SK-N-SH (cell line): ENCODE data around the gene NLK. TPM values are rescaled to one million over a fixed set of nuclear protein-coding genes. Genes with fewer than 3 reads are reported as not detected.

Source experiments
- CTCF ChIA-PET: fragments of 300-600, 350-600 bp; formaldehyde crosslinking; extraction: SDS; loops from one replicate; lab custom pipeline; 2021; lab: Yijun Ruan, JAX
- POLR2A ChIA-PET: fragments of 350-600 bp; sonication (Branson Sonifier 250); formaldehyde crosslinking; extraction: SDS; loops from one replicate; lab custom pipeline; 2020; ENCODE audit warnings: antibody characterized with exemption, inconsistent platforms; lab: Yijun Ruan, JAX
- DNase-seq: peaks from one replicate; pipeline ENCODE4 v3.0.0; 2012
- H2AFZ ChIP-seq: fragments of 200-600 bp; sonication (generic); 2 replicates; pipeline ENCODE4 v1.8.1; 2016; ENCODE audit warnings: antibody characterized with exemption, mild to moderate bottlenecking, low read depth
- H3F3A ChIP-seq: fragments of 200-600 bp; sonication (generic); replicated peaks from 2 replicates; pipeline ENCODE3; 2016; ENCODE audit warnings: antibody characterized with exemption, mild to moderate bottlenecking; ENCODE audit not compliant: insufficient read depth
- H3K27ac ChIP-seq, 2 experiments: fragments of 200-500 bp in 1 of 2; fragments of 200-600 bp in 1 of 2; sonication (Bioruptor generic) in 1 of 2; sonication (generic), shearing (Covaris generic) in 1 of 2; 2 replicates each; pipeline versions ENCODE4 v1.5.1 to v1.6.1; 2014 to 2016; ENCODE audit warnings: low read depth in 2 of 2, inconsistent platforms in 1 of 2, low read length in 1 of 2, mild to moderate bottlenecking in 1 of 2, mixed read lengths in 1 of 2
- H3K27me3 ChIP-seq: fragments of 200-600 bp; sonication (generic), shearing (Covaris generic); 2 replicates; pipeline ENCODE4 v1.6.1; 2016; ENCODE audit warnings: mixed run types; ENCODE audit not compliant: insufficient read depth
- H3K36me3 ChIP-seq, 2 experiments: fragments of 200-500 bp in 1 of 2; fragments of 200-600 bp in 1 of 2; sonication (Bioruptor generic) in 1 of 2; sonication (generic) in 1 of 2; replicated peaks in 1 of 2; 2 replicates each; pipeline versions ENCODE3 to v1.5.1; 2014 to 2016; ENCODE audit warnings: low read length in 1 of 2, mild to moderate bottlenecking in 1 of 2; ENCODE audit not compliant: insufficient read depth in 2 of 2, control insufficient read depth in 1 of 2
- H3K4me1 ChIP-seq, 2 experiments: fragments of 200-500 bp in 1 of 2; fragments of 200-600 bp in 1 of 2; sonication (Bioruptor generic) in 1 of 2; sonication (generic), shearing (Covaris generic) in 1 of 2; 2 replicates each; pipeline versions ENCODE4 v1.5.1 to v1.6.1; 2014 to 2016; ENCODE audit warnings: low read depth in 1 of 2, low read length in 1 of 2, mixed run types in 1 of 2; ENCODE audit not compliant: insufficient read depth in 2 of 2, control insufficient read depth in 1 of 2
- H3K4me2 ChIP-seq: fragments of 200-600 bp; sonication (generic), shearing (Covaris generic); 2 replicates; pipeline ENCODE4 v1.6.1; 2017; ENCODE audit warnings: mixed run types
- H3K4me3 ChIP-seq, 2 experiments: fragments of 200-500 bp in 1 of 2; fragments of 200-600 bp in 1 of 2; sonication (Bioruptor generic) in 1 of 2; sonication (generic), shearing (Covaris generic) in 1 of 2; 2 replicates each; pipeline versions ENCODE4 v1.5.1 to v1.8.1; 2014 to 2016; ENCODE audit warnings: low read depth in 2 of 2, inconsistent platforms in 1 of 2, low read length in 1 of 2, mild to moderate bottlenecking in 1 of 2, mixed read lengths in 1 of 2, moderate library complexity in 1 of 2
- H3K79me2 ChIP-seq: fragments of 200-600 bp; sonication (generic); 2 replicates; pipeline ENCODE4 v1.8.1; 2017; ENCODE audit warnings: mild to moderate bottlenecking; ENCODE audit not compliant: insufficient read depth
- H3K9ac ChIP-seq: fragments of 200-600 bp; sonication (generic); 2 replicates; pipeline ENCODE4 v1.6.1; 2017; ENCODE audit warnings: mixed run types
- H3K9me2 ChIP-seq: fragments of 200-600 bp; sonication (generic); 2 replicates; pipeline ENCODE4 v1.6.1; 2017; ENCODE audit warnings: mixed run types
- H3K9me3 ChIP-seq: fragments of 200-600 bp; sonication (generic); 2 replicates; pipeline ENCODE4 v1.6.1; 2017; ENCODE audit warnings: mixed run types, mild to moderate bottlenecking, moderate library complexity
- H4K20me1 ChIP-seq: fragments of 200-600 bp; sonication (generic); 2 replicates; pipeline ENCODE4 v1.6.1; 2017; ENCODE audit warnings: mild to moderate bottlenecking, mixed run types; ENCODE audit not compliant: insufficient read depth
- CHD2 ChIP-seq: fragments of 150-350 bp; IDR thresholded peaks from 2 replicates; pipeline ENCODE4 v1.6.1; 2018; ENCODE audit warnings: low read length; ENCODE audit not compliant: partially characterized antibody
- ELF1 ChIP-seq: IDR thresholded peaks from 2 replicates; pipeline ENCODE4 v1.4.0; 2012
- FOSL2 ChIP-seq: IDR thresholded peaks from 2 replicates; pipeline ENCODE4 v1.4.0; 2012; ENCODE audit warnings: low read depth, mild to moderate bottlenecking, moderate library complexity, borderline replicate concordance
- FOXM1 ChIP-seq: IDR thresholded peaks from 2 replicates; pipeline ENCODE4 v1.4.0; 2012; ENCODE audit warnings: low read depth, mild to moderate bottlenecking
- GABPA ChIP-seq: IDR thresholded peaks from 2 replicates; pipeline ENCODE4 v1.4.0; 2012; ENCODE audit warnings: low read depth, mild to moderate bottlenecking
- GATA2 ChIP-seq: sonication (generic); formaldehyde crosslinking; IDR thresholded peaks from 2 replicates; pipeline ENCODE4 v1.5.0; 2020; ENCODE audit warnings: mild to moderate bottlenecking, missing genetic modification reagents
- JUND ChIP-seq: IDR thresholded peaks from 2 replicates; pipeline ENCODE4 v1.4.0; 2012
- MEF2A ChIP-seq: IDR thresholded peaks from 2 replicates; pipeline ENCODE4 v1.4.0; 2012; ENCODE audit warnings: low read depth, borderline replicate concordance
- NFIC ChIP-seq: IDR thresholded peaks from 2 replicates; pipeline ENCODE4 v1.4.0; 2012; ENCODE audit warnings: borderline replicate concordance
- NRF1 ChIP-seq: IDR thresholded peaks from 2 replicates; pipeline ENCODE4 v1.6.1; 2012; ENCODE audit warnings: low read depth, mild to moderate bottlenecking, low read length
- POLR2AphosphoS5 ChIP-seq: IDR thresholded peaks from 2 replicates; pipeline ENCODE4 v1.6.1; 2012; ENCODE audit warnings: low read depth, low read length
- RAD21 ChIP-seq: IDR thresholded peaks from 2 replicates; pipeline ENCODE4 v1.6.1; 2012; ENCODE audit warnings: mild to moderate bottlenecking, low read length
- RCOR1 ChIP-seq: fragments of 150-350 bp; IDR thresholded peaks from 2 replicates; pipeline ENCODE4 v1.6.1; 2017; ENCODE audit warnings: antibody characterized with exemption, low read length
- RXRA ChIP-seq: IDR thresholded peaks from 2 replicates; pipeline ENCODE4 v1.4.0; 2012; ENCODE audit warnings: low read depth, mild to moderate bottlenecking, borderline replicate concordance
- SIN3A ChIP-seq: IDR thresholded peaks from 2 replicates; pipeline ENCODE4 v1.6.1; 2012; ENCODE audit warnings: low read depth, mild to moderate bottlenecking, low read length, moderate library complexity, borderline replicate concordance
- YY1 ChIP-seq: IDR thresholded peaks from 2 replicates; pipeline ENCODE4 v1.4.0; 2012; ENCODE audit warnings: low read depth, mild to moderate bottlenecking
- WGBS: methylation state at CpG from one replicate; pipeline ENCODE4 v1.1.6; 2017; ENCODE audit warnings: low lambda C conversion rate; 5-methylcytosine and 5-hydroxymethylcytosine counted together
- polyA plus RNA-seq, 3 experiments: library from polyadenylated mRNA; depleted of rRNA; stranded (reverse); fragments of >200 nt; gene quantifications; 2 replicates each; pipeline ENCODE4 v1.2.3, GENCODE V29; 2012
- TF ChIP-seq, protein P1 (sequence below): IDR thresholded peaks from 2 replicates; pipeline ENCODE4 v1.4.0; 2012; ENCODE audit warnings: low read depth, borderline replicate concordance
- TF ChIP-seq, protein P2 (sequence below): IDR thresholded peaks from 2 replicates; pipeline ENCODE4; 2012
- TF ChIP-seq, protein P3 (sequence below): fragments of 150-350 bp; IDR thresholded peaks from 2 replicates; pipeline ENCODE4 v1.6.1; 2017; ENCODE audit warnings: antibody characterized with exemption, low read length, low read depth, borderline replicate concordance

The NLK gene
- polyA plus RNA-seq, 1 of the 3 experiments (the other 2 are of a cell fraction), result 12.3 TPM

DNA sequence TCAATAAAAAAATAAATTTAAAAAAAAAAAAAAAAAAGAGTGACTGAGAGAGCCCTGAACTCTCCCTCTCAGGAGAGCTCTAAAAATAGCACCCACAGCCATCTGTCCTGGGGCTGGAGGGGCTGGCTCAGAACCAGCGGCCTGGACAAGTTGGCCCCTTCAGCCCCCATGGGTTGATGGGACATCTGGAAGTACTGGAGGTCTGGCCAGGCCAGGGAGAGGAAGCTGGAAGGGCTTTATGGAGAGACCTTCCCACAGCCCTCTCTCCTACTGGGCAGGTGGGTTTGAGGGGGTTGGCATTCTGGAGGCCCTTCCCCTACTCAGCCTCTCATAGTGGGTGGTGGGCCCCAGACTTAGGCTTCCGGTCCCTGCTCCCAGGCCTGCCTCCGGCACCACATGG is 182.8 kb downstream of the NLK start:
- DNase-seq, result no peak
- Histone ChIP-seq H3K4me1 (peaks cover 0 to 30% of the 10 kb centered on the region in 2 experiments; a peak in 1 of 4 replicates), H4K20me1 (no peaks in the 10 kb centered on the region), H2AFZ (no peak overlapping the region), H3K9me2 (no peaks in the 10 kb centered on the region), H3F3A (no peaks in the 10 kb centered on the region), H3K4me3 (no peak overlapping the region), H3K79me2 (no peaks in the 10 kb centered on the region), H3K9me3 (no peaks in the 10 kb centered on the region), H3K9ac (no peak overlapping the region), H3K36me3 (no peaks in the 10 kb centered on the region), H3K27ac (no peak overlapping the region), H3K4me2 (no peak overlapping the region), H3K27me3 (no peaks in the 10 kb centered on the region)
- POLR2A ChIA-PET, result no interaction called here
- no peak for TF ChIP-seq RXRA
- CTCF ChIA-PET, result interaction anchor here (1.7 kb wide), 1 partner anchor 332 kb away, joined by 4 read pairs; no protein-coding TSS in a partner anchor
- 90% methylated on average over 3 of the region's 3 CpGs for WGBS

DNA sequence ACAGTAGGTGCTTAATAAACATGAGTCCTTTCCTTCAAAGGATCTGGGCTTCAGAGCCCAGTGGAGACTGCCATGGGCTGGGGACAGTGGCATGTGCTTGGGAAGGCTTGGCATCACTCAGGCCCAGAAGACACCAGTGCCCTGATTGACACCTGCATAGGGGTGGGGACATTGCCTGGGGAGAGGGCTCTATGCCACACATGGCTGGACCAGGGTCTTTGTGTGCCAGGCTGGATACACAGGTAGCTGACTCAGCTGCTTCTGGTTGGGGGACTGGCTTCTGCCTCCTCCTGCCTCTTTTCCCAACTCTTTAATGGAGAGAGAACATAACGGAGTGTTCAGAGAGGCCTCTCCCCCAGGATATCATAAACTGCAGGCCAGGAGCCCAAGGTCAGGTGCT is 183.4 kb downstream of the NLK start:
- Histone ChIP-seq H3F3A (no peaks in the 10 kb centered on the region), H3K4me3 (no peak overlapping the region), H3K27me3 (no peaks in the 10 kb centered on the region), H3K9me3 (no peaks in the 10 kb centered on the region), H3K27ac (no peak overlapping the region), H3K4me1 (peaks cover 0 to 32% of the 10 kb centered on the region in 2 experiments; a peak in 1 of 4 replicates), H3K4me2 (no peak overlapping the region), H3K79me2 (no peaks in the 10 kb centered on the region), H3K9ac (no peak overlapping the region), H2AFZ (no peak overlapping the region), H4K20me1 (no peaks in the 10 kb centered on the region), H3K36me3 (no peaks in the 10 kb centered on the region), H3K9me2 (no peaks in the 10 kb centered on the region)
- ChIA-PET POLR2A (no interaction called here), CTCF (interaction anchor here (0.9 to 1.7 kb wide), 2 partner anchors 97 to 332 kb away, joined by 3 to 4 read pairs; no protein-coding TSS in a partner anchor)
- TF ChIP-seq, protein P1, sequence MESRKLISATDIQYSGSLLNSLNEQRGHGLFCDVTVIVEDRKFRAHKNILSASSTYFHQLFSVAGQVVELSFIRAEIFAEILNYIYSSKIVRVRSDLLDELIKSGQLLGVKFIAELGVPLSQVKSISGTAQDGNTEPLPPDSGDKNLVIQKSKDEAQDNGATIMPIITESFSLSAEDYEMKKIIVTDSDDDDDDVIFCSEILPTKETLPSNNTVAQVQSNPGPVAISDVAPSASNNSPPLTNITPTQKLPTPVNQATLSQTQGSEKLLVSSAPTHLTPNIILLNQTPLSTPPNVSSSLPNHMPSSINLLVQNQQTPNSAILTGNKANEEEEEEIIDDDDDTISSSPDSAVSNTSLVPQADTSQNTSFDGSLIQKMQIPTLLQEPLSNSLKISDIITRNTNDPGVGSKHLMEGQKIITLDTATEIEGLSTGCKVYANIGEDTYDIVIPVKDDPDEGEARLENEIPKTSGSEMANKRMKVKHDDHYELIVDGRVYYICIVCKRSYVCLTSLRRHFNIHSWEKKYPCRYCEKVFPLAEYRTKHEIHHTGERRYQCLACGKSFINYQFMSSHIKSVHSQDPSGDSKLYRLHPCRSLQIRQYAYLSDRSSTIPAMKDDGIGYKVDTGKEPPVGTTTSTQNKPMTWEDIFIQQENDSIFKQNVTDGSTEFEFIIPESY, result no peak
- no peak for TF ChIP-seq FOXM1
- no peak for TF ChIP-seq RAD21
- TF ChIP-seq, protein P2, sequence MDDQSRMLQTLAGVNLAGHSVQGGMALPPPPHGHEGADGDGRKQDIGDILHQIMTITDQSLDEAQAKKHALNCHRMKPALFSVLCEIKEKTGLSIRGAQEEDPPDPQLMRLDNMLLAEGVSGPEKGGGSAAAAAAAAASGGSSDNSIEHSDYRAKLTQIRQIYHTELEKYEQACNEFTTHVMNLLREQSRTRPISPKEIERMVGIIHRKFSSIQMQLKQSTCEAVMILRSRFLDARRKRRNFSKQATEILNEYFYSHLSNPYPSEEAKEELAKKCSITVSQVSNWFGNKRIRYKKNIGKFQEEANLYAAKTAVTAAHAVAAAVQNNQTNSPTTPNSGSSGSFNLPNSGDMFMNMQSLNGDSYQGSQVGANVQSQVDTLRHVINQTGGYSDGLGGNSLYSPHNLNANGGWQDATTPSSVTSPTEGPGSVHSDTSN, result no peak
- TF ChIP-seq JUND, result no peak
- TF ChIP-seq YY1, result no peak
- TF ChIP-seq GATA2 (CRISPR knock-in tag), result no peak
- TF ChIP-seq GABPA, result no peak
- TF ChIP-seq SIN3A, result no peak
- no peak for TF ChIP-seq MEF2A
- no peak for TF ChIP-seq NRF1
- no peak for TF ChIP-seq POLR2AphosphoS5
- no peak for TF ChIP-seq RXRA
- TF ChIP-seq ELF1, result no peak
- no peak for TF ChIP-seq RCOR1
- no peak for TF ChIP-seq CHD2
- TF ChIP-seq FOSL2, result no peak
- TF ChIP-seq, protein P3, sequence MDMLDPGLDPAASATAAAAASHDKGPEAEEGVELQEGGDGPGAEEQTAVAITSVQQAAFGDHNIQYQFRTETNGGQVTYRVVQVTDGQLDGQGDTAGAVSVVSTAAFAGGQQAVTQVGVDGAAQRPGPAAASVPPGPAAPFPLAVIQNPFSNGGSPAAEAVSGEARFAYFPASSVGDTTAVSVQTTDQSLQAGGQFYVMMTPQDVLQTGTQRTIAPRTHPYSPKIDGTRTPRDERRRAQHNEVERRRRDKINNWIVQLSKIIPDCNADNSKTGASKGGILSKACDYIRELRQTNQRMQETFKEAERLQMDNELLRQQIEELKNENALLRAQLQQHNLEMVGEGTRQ, result no peak
- no peak for TF ChIP-seq NFIC
- DNase-seq, result no peak
- WGBS, result 100% methylated on average over 1 of the region's 1 CpG
